ENCODE measurements around the gene CHST15.

Gene CHST15

DNA sequence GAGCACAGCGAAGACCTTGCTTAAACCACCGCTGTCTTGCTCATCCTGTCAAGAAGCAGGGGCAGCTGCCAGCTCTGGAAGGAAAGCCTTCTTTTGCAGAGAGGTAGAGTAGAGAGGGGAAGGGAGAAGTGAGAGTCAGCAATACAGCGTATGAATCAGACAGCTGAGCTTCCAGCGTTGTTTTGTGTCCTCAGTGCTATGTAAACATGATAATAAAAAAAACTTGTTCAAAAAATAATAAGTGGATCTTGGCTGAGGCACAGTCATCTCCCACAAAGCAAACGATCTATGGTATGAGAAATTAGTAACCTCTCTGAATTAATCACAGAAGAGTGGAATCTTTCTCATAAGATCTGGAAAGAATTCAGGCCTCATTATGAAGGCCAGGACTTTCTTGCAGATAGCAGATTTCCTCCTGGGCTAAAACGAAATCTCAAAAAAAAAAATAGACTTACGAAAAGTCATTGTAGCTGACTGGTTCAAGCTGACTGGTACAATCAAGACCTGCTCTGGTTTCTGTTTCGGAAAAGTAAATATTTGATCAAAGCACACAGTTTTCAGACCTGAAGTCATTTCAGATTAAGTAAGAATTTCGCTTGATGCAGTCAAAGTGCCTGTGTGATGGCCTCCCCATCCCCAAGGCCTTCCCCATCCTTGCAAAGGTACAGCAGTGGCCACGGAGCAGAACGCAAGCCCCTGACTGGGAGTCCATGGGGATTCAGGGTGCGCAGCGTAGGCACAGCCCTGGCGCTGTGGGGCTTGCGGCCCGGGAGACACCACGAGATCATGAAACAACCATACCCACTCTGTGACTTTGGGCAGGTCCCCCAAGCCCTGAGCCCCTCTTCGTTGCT lies 29.4 kb downstream of the CHST15 start:
- Mint-ChIP-seq H3K27me3 (no peaks in the 10 kb centered on the region), H3K36me3 (ENCODE audit: low read depth) (no peaks in the 10 kb centered on the region), H3K9me3 (no peaks in the 10 kb centered on the region), H3K4me1 (ENCODE audit: low read depth) (peaks cover 32% of the 10 kb centered on the region), H3K4me3 (no peak overlapping the region), H3K27ac (no peak overlapping the region)

DNA sequence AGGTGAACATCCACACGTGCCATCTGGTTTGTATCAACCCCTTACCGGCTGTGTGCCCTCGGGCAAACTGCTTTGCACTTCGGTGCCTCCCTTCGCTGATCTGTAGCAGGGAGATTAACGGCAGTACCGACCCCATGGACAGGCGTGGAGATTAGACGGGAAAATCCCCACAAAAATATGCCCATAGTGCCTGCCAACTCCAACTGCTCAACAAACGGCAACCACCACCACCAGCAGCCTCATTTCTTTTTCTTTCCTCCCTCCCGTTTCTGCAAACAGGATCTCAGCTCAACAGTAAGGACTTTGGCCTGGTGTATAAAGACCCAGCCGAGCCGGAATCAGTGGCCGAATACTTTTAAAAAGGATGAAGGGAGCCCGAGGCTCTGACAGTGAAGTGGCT lies 31.0 kb downstream of the CHST15 start:
- Mint-ChIP-seq H3K27me3 (no peaks in the 10 kb centered on the region), H3K36me3 (ENCODE audit: low read depth) (no peaks in the 10 kb centered on the region), H3K4me1 (ENCODE audit: low read depth) (peaks cover 31% of the 10 kb centered on the region), H3K4me3 (no peak overlapping the region), H3K9me3 (no peaks in the 10 kb centered on the region), H3K27ac (no peak overlapping the region)

GRCh38 chr10:124061030-124061429 lies 32.4 kb downstream of the CHST15 start:
- Mint-ChIP-seq H3K4me1 (ENCODE audit: low read depth) (peaks cover 24% of the 10 kb centered on the region), H3K27ac (no peak overlapping the region), H3K36me3 (ENCODE audit: low read depth) (no peaks in the 10 kb centered on the region), H3K27me3 (no peaks in the 10 kb centered on the region), H3K9me3 (no peaks in the 10 kb centered on the region), H3K4me3 (no peak overlapping the region)

DNA sequence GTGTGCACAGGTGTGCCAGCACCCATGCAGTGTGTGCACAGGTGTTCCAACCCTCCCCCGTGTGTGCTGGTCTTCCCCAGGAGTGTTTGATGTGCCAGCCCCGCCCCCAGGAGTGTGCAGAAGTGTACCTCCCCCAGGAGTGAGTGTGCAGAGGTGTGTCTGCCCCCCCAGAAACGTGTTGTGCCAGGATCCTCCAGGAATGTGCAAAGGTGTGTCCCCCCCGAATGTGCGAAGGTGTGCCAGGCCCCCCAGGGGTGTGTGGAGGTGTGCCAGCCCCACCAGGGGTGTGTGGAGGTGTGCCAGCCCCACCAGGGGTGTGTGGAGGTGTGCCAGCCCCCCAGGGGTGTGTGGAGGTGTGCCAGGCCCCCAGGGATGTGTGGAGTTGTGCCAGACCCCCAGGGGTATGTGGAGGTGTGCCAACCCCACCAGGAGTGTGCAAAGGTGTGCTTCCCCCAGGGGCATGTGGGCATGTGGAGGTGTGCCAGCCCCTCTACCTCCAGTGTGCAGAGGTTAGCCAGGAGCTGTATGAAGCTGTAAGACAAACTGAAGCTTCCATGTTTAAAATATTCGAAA lies 33.2 kb downstream of the CHST15 start:
- H3K4me1 Mint-ChIP-seq (ENCODE audit: low read depth): peaks cover 16% of the 10 kb centered on the region
- H3K36me3 Mint-ChIP-seq (ENCODE audit: low read depth): no peaks in the 10 kb centered on the region
- no peak overlapping the region for H3K27ac Mint-ChIP-seq
- H3K27me3 Mint-ChIP-seq: no peaks in the 10 kb centered on the region
- H3K9me3 Mint-ChIP-seq: no peaks in the 10 kb centered on the region
- H3K4me3 Mint-ChIP-seq: no peak overlapping the region

- Mint-ChIP-seq H3K4me3 (no peak overlapping the region), H3K9me3 (no peaks in the 10 kb centered on the region), H3K4me1 (ENCODE audit: low read depth) (peaks cover 9% of the 10 kb centered on the region), H3K27ac (no peak overlapping the region), H3K36me3 (ENCODE audit: low read depth) (no peaks in the 10 kb centered on the region), H3K27me3 (peaks cover 3% of the 10 kb centered on the region)
Observed at GRCh38 chr10:124059551-124059950, 33.8 kb downstream of the CHST15 start.

DNA sequence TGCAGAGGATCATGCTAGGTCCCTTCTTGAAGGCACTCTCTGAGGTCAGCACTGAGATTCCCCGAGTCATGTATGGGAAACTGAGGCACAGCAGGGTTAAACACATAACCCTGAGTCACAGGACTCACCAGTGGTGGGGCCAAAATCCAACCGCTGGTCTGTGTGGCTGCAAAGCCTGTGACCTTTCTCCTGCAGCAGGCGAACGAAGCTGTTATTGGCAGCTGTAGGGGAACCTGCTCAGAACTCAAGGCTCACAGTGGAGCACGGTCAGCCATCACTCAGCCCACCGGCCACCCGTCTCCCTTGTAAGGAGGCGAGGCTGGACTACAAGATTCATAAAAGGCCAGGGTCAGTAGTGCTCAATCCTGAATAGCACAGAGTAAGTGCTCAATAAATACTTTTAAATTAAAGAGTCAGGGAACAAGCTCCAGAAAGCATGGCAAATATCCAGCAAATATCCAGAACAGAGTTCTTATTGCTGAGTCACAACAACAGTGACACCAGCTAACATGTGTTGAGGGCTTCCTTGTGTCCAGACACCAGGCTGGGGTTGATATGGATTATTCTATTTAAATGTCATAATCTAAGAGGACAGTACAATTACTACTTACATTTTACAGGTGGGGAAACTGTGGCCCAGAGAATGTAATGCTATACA lies 34.9 kb downstream of the CHST15 start:
- Mint-ChIP-seq H3K4me3 (no peak overlapping the region), H3K4me1 (ENCODE audit: low read depth) (peaks cover 3% of the 10 kb centered on the region), H3K27ac (no peak overlapping the region), H3K27me3 (peaks cover 3% of the 10 kb centered on the region), H3K9me3 (no peaks in the 10 kb centered on the region), H3K36me3 (ENCODE audit: low read depth) (no peaks in the 10 kb centered on the region)

- no peaks in the 10 kb centered on the region for H3K9me3 Mint-ChIP-seq
- no peaks in the 10 kb centered on the region for H3K4me1 Mint-ChIP-seq (ENCODE audit: low read depth)
- peaks cover 3% of the 10 kb centered on the region for H3K27me3 Mint-ChIP-seq
- no peaks in the 10 kb centered on the region for H3K36me3 Mint-ChIP-seq (ENCODE audit: low read depth)
- H3K4me3 Mint-ChIP-seq: no peak overlapping the region
- H3K27ac Mint-ChIP-seq: no peak overlapping the region
Observed at GRCh38 chr10:124057601-124058000, 35.8 kb downstream of the CHST15 start.

DNA sequence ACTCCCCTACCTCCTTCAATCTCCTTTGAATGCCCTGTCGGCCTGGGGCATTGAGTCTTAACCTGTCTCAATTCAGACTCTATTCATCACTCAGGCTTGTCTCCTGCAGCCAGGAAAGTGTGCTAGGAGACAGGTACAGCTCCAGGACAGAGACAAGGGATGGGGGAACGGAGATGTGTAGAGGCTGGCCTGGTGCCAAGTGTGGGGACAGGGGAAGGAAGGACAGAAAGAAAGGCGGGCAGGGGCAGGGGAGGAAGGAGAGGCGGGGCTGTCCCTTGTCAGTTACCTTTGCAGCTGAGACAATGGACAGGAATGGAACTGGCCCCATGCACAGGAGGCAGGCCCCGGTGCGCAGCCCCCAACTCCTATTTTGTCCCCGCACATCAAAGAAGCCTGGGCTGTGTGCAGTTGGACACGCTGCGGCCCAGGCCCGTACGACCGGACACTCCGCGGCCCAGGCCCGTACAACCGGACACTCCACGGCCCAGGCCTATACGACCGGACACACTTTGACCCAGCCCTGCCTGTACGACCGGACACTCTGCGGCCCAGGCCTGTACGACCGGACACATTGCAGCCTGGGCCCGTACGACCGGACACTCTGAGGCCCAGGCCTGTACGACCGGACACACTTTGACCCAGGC lies 36.9 kb downstream of the CHST15 start:
- H3K4me1 Mint-ChIP-seq (ENCODE audit: low read depth): no peaks in the 10 kb centered on the region

DNA sequence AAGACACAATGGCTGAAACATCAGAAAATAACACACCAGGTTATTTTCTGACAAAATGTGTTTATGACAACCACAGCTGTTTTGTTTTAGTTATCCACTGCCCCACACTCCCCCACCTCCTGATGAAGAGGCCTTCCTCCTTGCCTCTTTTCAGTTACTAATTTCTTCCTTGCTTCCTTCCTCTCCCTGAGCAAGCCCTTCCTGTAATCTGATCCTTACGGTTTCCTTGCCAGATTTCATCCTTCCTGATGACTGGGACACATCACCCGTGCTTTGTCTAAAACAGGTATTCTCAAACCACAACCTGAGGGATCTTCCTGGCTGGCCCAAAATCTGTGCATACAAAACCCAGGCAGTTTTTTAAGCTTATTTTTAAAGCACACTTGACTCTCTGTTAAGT lies 39.4 kb downstream of the CHST15 start:
- Mint-ChIP-seq H3K27me3 (peaks cover 3% of the 10 kb centered on the region), H3K27ac (no peak overlapping the region), H3K9me3 (no peaks in the 10 kb centered on the region), H3K36me3 (ENCODE audit: low read depth) (no peaks in the 10 kb centered on the region), H3K4me3 (no peak overlapping the region), H3K4me1 (ENCODE audit: low read depth) (no peaks in the 10 kb centered on the region)

More for the DNA sequence above, 36.9 kb downstream of the CHST15 start:
- H3K9me3 Mint-ChIP-seq: no peaks in the 10 kb centered on the region
- H3K4me3 Mint-ChIP-seq: no peak overlapping the region
- no peaks in the 10 kb centered on the region for H3K36me3 Mint-ChIP-seq (ENCODE audit: low read depth)
- H3K27ac Mint-ChIP-seq: no peak overlapping the region
- peaks cover 3% of the 10 kb centered on the region for H3K27me3 Mint-ChIP-seq

DNA sequence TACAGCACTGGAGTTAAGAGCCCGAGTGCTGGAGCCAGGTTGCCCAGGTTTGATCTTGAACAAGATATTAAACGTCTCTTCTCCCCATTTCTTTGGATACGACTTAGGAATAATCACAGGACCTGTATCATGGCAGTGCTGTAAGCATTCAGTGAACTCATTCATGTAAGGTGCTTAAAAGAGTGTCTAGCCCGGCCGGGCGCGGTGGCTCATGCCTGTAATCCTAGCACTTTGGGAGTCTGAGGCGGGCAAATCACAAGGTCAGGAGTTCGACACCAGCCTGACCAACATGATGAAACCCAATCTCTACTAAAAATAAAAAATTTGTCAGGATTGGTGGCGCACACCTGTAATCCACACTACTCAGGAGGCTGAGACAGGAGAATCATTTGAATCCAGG lies 40.8 kb downstream of the CHST15 start:
- H3K4me1 Mint-ChIP-seq (ENCODE audit: low read depth): no peaks in the 10 kb centered on the region
- no peak overlapping the region for H3K27ac Mint-ChIP-seq
- no peaks in the 10 kb centered on the region for H3K9me3 Mint-ChIP-seq
- no peak overlapping the region for H3K4me3 Mint-ChIP-seq
- no peaks in the 10 kb centered on the region for H3K36me3 Mint-ChIP-seq (ENCODE audit: low read depth)
- H3K27me3 Mint-ChIP-seq: peaks cover 3% of the 10 kb centered on the region

DNA sequence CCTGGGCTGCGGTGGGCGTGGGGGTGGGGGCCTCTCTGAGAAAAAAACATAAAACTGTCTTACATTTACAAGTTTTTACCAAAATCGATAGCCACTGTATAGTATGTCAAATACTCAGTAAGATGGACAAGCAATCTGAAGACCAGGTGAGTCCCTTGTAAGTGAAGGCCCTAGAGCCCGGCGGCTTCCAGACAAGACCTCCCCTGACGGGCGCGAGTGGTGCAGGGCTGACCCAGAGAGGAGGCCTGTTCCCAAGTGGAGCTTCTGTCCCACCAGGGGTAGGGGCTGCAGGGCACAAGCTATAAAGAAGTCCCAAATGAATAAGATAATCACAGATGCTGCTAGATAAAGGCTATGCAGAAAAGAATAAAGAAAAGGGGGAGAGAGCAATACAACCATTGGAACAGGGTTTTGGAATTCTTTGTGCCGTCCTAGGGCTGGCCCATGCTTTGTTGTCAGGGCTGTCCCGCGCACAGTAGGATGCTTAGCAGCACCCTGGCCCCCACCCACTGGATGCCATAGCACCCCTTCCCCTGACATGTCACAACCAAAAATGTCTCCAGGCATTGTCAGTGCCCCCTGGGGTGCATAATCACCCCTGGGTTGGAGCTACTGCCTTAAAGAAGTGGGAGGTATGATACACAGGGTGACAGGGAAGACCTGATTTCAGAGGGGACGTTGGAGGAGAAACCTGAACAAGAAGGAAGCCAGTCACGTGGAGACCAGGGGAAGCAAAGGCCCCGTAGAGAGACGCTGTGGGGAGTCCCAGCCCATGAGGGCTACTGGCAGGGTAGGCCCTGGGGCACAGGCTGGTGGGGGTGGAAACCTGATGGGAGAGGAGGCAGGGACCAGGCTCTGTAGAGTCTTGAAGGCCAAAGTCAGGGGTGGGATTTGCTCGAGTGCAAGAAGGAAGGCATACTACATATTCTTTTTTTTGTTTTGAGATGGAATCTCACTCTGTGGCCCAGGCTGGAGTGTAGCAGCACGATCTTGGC lies 43.1 kb downstream of the CHST15 start:
- peaks cover 3% of the 10 kb centered on the region for H3K27me3 Mint-ChIP-seq
- no peaks in the 10 kb centered on the region for H3K4me1 Mint-ChIP-seq (ENCODE audit: low read depth)
- no peaks in the 10 kb centered on the region for H3K36me3 Mint-ChIP-seq (ENCODE audit: low read depth)
- H3K4me3 Mint-ChIP-seq: no peak overlapping the region
- no peak overlapping the region for H3K27ac Mint-ChIP-seq
- H3K9me3 Mint-ChIP-seq: no peaks in the 10 kb centered on the region

DNA sequence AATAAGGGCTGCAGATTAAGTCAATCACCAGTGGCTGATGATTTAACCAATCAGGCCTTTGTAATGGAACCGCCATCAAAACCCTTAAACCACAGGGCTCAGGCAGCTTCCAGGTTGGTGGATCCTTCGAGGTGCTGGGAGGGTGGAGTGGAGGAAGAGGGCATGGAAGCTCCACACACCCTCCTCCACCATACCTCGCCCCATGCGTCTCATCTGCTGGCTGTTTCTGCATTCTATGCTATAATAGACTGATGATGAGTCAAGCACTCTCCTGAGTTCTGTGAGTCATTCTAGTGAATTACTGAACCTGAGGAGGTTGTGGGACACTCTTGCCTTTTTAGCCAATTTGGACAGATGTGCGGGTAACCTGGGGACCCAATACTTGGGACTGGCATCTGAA lies 43.9 kb downstream of the CHST15 start:
- Mint-ChIP-seq H3K27ac (no peak overlapping the region), H3K27me3 (no peaks in the 10 kb centered on the region), H3K9me3 (no peaks in the 10 kb centered on the region), H3K36me3 (ENCODE audit: low read depth) (no peaks in the 10 kb centered on the region), H3K4me3 (no peak overlapping the region), H3K4me1 (ENCODE audit: low read depth) (no peaks in the 10 kb centered on the region)

GRCh38 chr10:124048371-124049290 lies 44.8 kb downstream of the CHST15 start:
- Mint-ChIP-seq H3K27me3 (no peaks in the 10 kb centered on the region), H3K9me3 (no peaks in the 10 kb centered on the region), H3K4me1 (ENCODE audit: low read depth) (peaks cover under 1% of the 10 kb centered on the region), H3K4me3 (no peak overlapping the region), H3K27ac (no peak overlapping the region), H3K36me3 (ENCODE audit: low read depth) (no peaks in the 10 kb centered on the region)
